Adrenal gland (tissue), 5 donors: ENCODE results near the gene SLC25A52.

Experiments
- CTCF ChIP-seq, 6 experiments: fragments of 450-650 bp in 4 of 6; fragments of 200-600 bp in 2 of 6; sonication (generic) in 1 of 6; IDR thresholded peaks; 1 replicate in 5 of 6; 2 replicates in 1 of 6; pipeline versions ENCODE4 v1.5.1 to v1.8.0; 2016 to 2021; ENCODE audit warnings: antibody characterized with exemption in 6 of 6, mild to moderate bottlenecking in 2 of 6, moderate library complexity in 1 of 6
- POLR2A ChIP-seq, 2 donors: fragments of 450-650 bp; IDR thresholded peaks; one replicate each; pipeline ENCODE4 v1.6.1; 2017; ENCODE audit warnings: antibody characterized with exemption in 2 of 2, mild to moderate bottlenecking in 2 of 2, moderate library complexity in 1 of 2
- donor health status: DM: no; HTN: no; CAD: no.

GRCh38 chr18:31718386-31718785 is 42.3 kb downstream of the SLC25A52 start:
- TF ChIP-seq CTCF (IDR thresholded peaks at IDR 0.05) (no peak), POLR2A (IDR thresholded peaks at IDR 0.05) (no peak)
